ENCODE results near the gene GREB1. TPM values are rescaled to one million over a fixed set of nuclear protein-coding genes. Genes with fewer than 3 reads are reported as not detected.

Gene GREB1
- total RNA-seq, 1 donor from 2014 or later = 30.8 TPM

- Histone ChIP-seq H3K36me3 (no peaks in the 10 kb centered on the region), H3K4me2 (no peak overlapping the region), H3K79me2 (ENCODE audit: low read depth) (no peaks in the 10 kb centered on the region), H3K9me3 (ENCODE audit: low read depth) (no peaks in the 10 kb centered on the region), H3F3A (ENCODE audit: low read depth) (peaks cover 10% of the 10 kb centered on the region), H3K9ac (no peak overlapping the region), H3K4me3 (no peak overlapping the region), H3K4me1 (peaks cover 14% of the 10 kb centered on the region), H3K27ac (no peak overlapping the region), H3K27me3 (peaks cover 25% of the 10 kb centered on the region), H4K20me1 (ENCODE audit: low read depth) (peaks cover 1% of the 10 kb centered on the region), H2AFZ (replicated peaks) (no peak overlapping the region)
- H3K27me3 Mint-ChIP-seq (ENCODE audit: insufficient read depth, low read depth) = peaks cover 13% of the 10 kb centered on the region
- TF ChIP-seq EZH2phosphoT487 (IDR thresholded peaks at IDR 0.05) (no peak), EZH2 (IDR thresholded peaks at IDR 0.05) (no peak), CTCF (IDR thresholded peaks at IDR 0.05) (no peak)
- no peak overlapping the region for H3K27ac Mint-ChIP-seq
- no peak overlapping the region for H3K4me3 Mint-ChIP-seq
- H3K4me1 Mint-ChIP-seq = peaks cover 27% of the 10 kb centered on the region
- DNase-seq (ENCODE audit: low spot score) = no peak
- H3K9me3 Mint-ChIP-seq = no peaks in the 10 kb centered on the region
- H3K36me3 Mint-ChIP-seq = no peaks in the 10 kb centered on the region
These were observed 141.7 kb downstream of the GREB1 start for GRCh38 chr2:11675423-11676112.

- peaks cover 10% of the 10 kb centered on the region for H3K27me3 Mint-ChIP-seq (ENCODE audit: insufficient read depth, low read depth)
- Histone ChIP-seq H3K4me1 (peaks cover 18% of the 10 kb centered on the region), H3K27me3 (peaks cover 14% of the 10 kb centered on the region), H4K20me1 (ENCODE audit: low read depth) (no peaks in the 10 kb centered on the region), H3K4me3 (no peak overlapping the region), H3K79me2 (ENCODE audit: low read depth) (no peaks in the 10 kb centered on the region), H3K4me2 (no peak overlapping the region), H3K36me3 (no peaks in the 10 kb centered on the region), H3K27ac (no peak overlapping the region), H3K9ac (no peak overlapping the region), H3K9me3 (ENCODE audit: low read depth) (no peaks in the 10 kb centered on the region), H2AFZ (replicated peaks) (no peak overlapping the region), H3F3A (ENCODE audit: low read depth) (peaks cover 4% of the 10 kb centered on the region)
- H3K4me1 Mint-ChIP-seq = peaks cover 36% of the 10 kb centered on the region
- H3K9me3 Mint-ChIP-seq = no peaks in the 10 kb centered on the region
- no peak overlapping the region for H3K27ac Mint-ChIP-seq
- no peaks in the 10 kb centered on the region for H3K36me3 Mint-ChIP-seq
- H3K4me3 Mint-ChIP-seq = no peak overlapping the region
- no peak for TF ChIP-seq EZH2phosphoT487 (IDR thresholded peaks at IDR 0.05)
- no peak for TF ChIP-seq EZH2 (IDR thresholded peaks at IDR 0.05)
- TF ChIP-seq CTCF (IDR thresholded peaks at IDR 0.05) = no peak
- DNase-seq (ENCODE audit: low spot score) = no peak
These were observed 142.8 kb downstream of the GREB1 start for GRCh38 chr2:11676640-11677039.

- H3K4me1 Mint-ChIP-seq = peaks cover 41% of the 10 kb centered on the region
- peaks cover 4% of the 10 kb centered on the region for H3F3A ChIP-seq (ENCODE audit: low read depth)
- DNase-seq (ENCODE audit: low spot score) = peak; percentile 33
- peaks cover 9% of the 10 kb centered on the region for H3K27me3 ChIP-seq
- H2AFZ ChIP-seq (replicated peaks) = peak overlapping the region; percentile 76
- no peaks in the 10 kb centered on the region for H3K9me3 Mint-ChIP-seq
- no peaks in the 10 kb centered on the region for H3K9me3 ChIP-seq (ENCODE audit: low read depth)
- no peak overlapping the region for H3K4me3 Mint-ChIP-seq
- H3K27ac ChIP-seq = no peak overlapping the region
- TF ChIP-seq CTCF (IDR thresholded peaks at IDR 0.05) (no peak), EZH2 (IDR thresholded peaks at IDR 0.05) (no peak), EZH2phosphoT487 (IDR thresholded peaks at IDR 0.05) (no peak)
- H3K36me3 ChIP-seq = no peaks in the 10 kb centered on the region
- peaks cover 10% of the 10 kb centered on the region for H3K27me3 Mint-ChIP-seq (ENCODE audit: insufficient read depth, low read depth)
- H4K20me1 ChIP-seq (ENCODE audit: low read depth) = no peaks in the 10 kb centered on the region
- peaks cover 21% of the 10 kb centered on the region for H3K4me1 ChIP-seq
- H3K4me2 ChIP-seq = peak overlapping the region; percentile 27
- no peak overlapping the region for H3K4me3 ChIP-seq
- no peaks in the 10 kb centered on the region for H3K79me2 ChIP-seq (ENCODE audit: low read depth)
- H3K9ac ChIP-seq = no peak overlapping the region
- H3K27ac Mint-ChIP-seq = no peak overlapping the region
- no peaks in the 10 kb centered on the region for H3K36me3 Mint-ChIP-seq
These were observed 143.6 kb downstream of the GREB1 start for GRCh38 chr2:11677136-11678055.
